Calu3 (cell line): ENCODE data around the gene FAM43B. TPM values are rescaled to one million over a fixed set of nuclear protein-coding genes. Genes with fewer than 3 reads are reported as not detected.

Experiments used
- BruUV-seq: library from RNA; stranded (reverse); fragments of 400-500 nt; replicated peaks from 2 replicates; lab custom pipeline; 2021; lab: Mats Ljungman, UMichigan
- CTCF ChIA-PET: fragments of 300-600 bp; sonication (Branson Sonifier 250); formaldehyde crosslinking; loops from one replicate; lab custom pipeline; 2022; ENCODE audit warnings: antibody characterized with exemption; lab: Charles Lee
- DNase-seq: peaks from one replicate; pipeline ENCODE4 v3.0.0; 2022
- H3K27ac Mint-ChIP-seq: one replicate; pipeline ENCODE4 v1.8.0; 2022; ENCODE audit warnings: mixed read lengths; ENCODE audit not compliant: unreplicated experiment
- H3K27me3 Mint-ChIP-seq: one replicate; pipeline ENCODE4 v1.8.0; 2022; ENCODE audit warnings: mixed read lengths; ENCODE audit not compliant: unreplicated experiment
- H3K36me3 Mint-ChIP-seq: one replicate; pipeline ENCODE4 v1.8.0; 2022; ENCODE audit warnings: mild to moderate bottlenecking, moderate library complexity, mixed read lengths; ENCODE audit not compliant: insufficient read depth, unreplicated experiment
- H3K4me1 Mint-ChIP-seq: one replicate; pipeline ENCODE4 v1.8.0; 2022; ENCODE audit warnings: mild to moderate bottlenecking, low read depth, mixed read lengths; ENCODE audit not compliant: unreplicated experiment
- H3K4me3 Mint-ChIP-seq: one replicate; pipeline ENCODE4 v1.8.0; 2022; ENCODE audit warnings: mild to moderate bottlenecking, low read depth, moderate library complexity, mixed read lengths; ENCODE audit not compliant: unreplicated experiment
- H3K9me3 Mint-ChIP-seq: one replicate; pipeline ENCODE4 v1.8.0; 2022; ENCODE audit warnings: low read depth, mixed read lengths; ENCODE audit not compliant: unreplicated experiment
- CTCF ChIP-seq: fragments of 200-600 bp; IDR thresholded peaks from one replicate; pipeline ENCODE4 v1.8.0; 2022; ENCODE audit warnings: antibody characterized with exemption; ENCODE audit not compliant: unreplicated experiment
- intact Hi-C: fragments of 100-400 bp; cut with micrococcal nuclease; formaldehyde crosslinking; loops from one replicate; pipeline ENCODE4 v1.10.0; 2022; ENCODE audit not compliant: unreplicated experiment
- total RNA-seq: library from RNA; stranded (reverse); gene quantifications from 2 replicates; pipeline ENCODE4 v1.2.3, GENCODE V29; 2022

Gene FAM43B
- total RNA-seq, 1 experiment from 2014 or later: not detected

- CTCF ChIA-PET: no interaction called here
- peaks cover 4% of the 10 kb centered on the region for H3K9me3 Mint-ChIP-seq
- no peak for DNase-seq
- no peak overlapping the region for H3K4me3 Mint-ChIP-seq
- no peak for TF ChIP-seq CTCF
- no peaks in the 10 kb centered on the region for H3K27me3 Mint-ChIP-seq
- intact Hi-C loops: no loop called here
- BruUV-seq: no TSS peak
- H3K4me1 Mint-ChIP-seq: peaks cover 43% of the 10 kb centered on the region
- H3K27ac Mint-ChIP-seq: no peak overlapping the region
- no peaks in the 10 kb centered on the region for H3K36me3 Mint-ChIP-seq
Measured at GRCh38 chr1:20602851-20603450, 50.6 kb downstream of the FAM43B start.

- CTCF ChIA-PET: no interaction called here
- no peak overlapping the region for H3K27ac Mint-ChIP-seq
- TF ChIP-seq CTCF: no peak
- H3K36me3 Mint-ChIP-seq: no peaks in the 10 kb centered on the region
- intact Hi-C loops: no loop called here
- H3K4me3 Mint-ChIP-seq: no peak overlapping the region
- no TSS peak for BruUV-seq
- no peaks in the 10 kb centered on the region for H3K27me3 Mint-ChIP-seq
- no peak for DNase-seq
- H3K9me3 Mint-ChIP-seq: peaks cover 2% of the 10 kb centered on the region
- H3K4me1 Mint-ChIP-seq: peaks cover 43% of the 10 kb centered on the region
Measured at GRCh38 chr1:20603504-20604464, 51.4 kb downstream of the FAM43B start.

Other genes with a start within 250 kb of the FAM43B start
- 56.0 and 66.0 TPM in 2 replicates for gene CAMK2N1, start 66.4 kb upstream of the FAM43B start, total RNA-seq
- gene MUL1, start 44.4 kb upstream of the FAM43B start, total RNA-seq: 21.9 and 24.3 TPM in 2 replicates
- 7.4 and 9.0 TPM in 2 replicates for gene CDA, start 36.5 kb downstream of the FAM43B start, total RNA-seq
- gene PINK1, start 80.9 kb downstream of the FAM43B start, total RNA-seq: 11.2 and 11.9 TPM in 2 replicates
- 266 and 278 TPM in 2 replicates for gene DDOST, start 108.8 kb downstream of the FAM43B start, total RNA-seq
- gene KIF17, start 165.4 kb downstream of the FAM43B start, total RNA-seq: not detected in 2 replicates
- gene SH2D5, start 180.1 kb downstream of the FAM43B start, total RNA-seq: 2.7 and 3.8 TPM in 2 replicates
- gene HP1BP3, start 234.7 kb downstream of the FAM43B start, total RNA-seq: 229 and 247 TPM in 2 replicates